NCI-H2227 (cell line): ENCODE data around the gene ITGA2B.
"Not testable (repeated sequence)": the region's sequence is repeated elsewhere in the genome, so short reads cannot be mapped to it uniquely, and the experiment has no call there.

Experiments
- DNase-seq: peaks from one replicate; lab custom pipeline; 2025; ENCODE audit not compliant: unreplicated experiment; lab: John Stamatoyannopoulos, UW

ITGA2B gene

DNA sequence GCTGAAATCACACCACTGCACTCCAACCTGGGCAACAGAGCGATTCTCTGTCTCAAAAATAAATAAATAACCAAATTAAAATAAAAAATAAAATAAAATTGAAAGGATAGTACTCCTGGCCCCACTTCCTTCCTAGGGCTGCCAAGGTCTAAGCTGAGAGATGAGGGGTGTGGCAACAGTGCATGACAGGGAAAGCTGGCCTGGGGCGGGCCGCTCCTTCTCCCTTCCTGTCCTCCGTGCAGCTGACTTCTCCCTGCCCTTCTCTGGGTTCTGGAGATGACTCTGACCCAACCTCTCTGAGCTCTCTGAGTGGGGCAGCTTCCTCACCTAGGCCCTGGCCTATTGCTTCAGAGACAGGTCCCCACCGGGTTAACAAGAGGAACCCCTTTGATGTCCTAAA lies 56.1 kb downstream of the ITGA2B start:
- no peak for DNase-seq

DNA sequence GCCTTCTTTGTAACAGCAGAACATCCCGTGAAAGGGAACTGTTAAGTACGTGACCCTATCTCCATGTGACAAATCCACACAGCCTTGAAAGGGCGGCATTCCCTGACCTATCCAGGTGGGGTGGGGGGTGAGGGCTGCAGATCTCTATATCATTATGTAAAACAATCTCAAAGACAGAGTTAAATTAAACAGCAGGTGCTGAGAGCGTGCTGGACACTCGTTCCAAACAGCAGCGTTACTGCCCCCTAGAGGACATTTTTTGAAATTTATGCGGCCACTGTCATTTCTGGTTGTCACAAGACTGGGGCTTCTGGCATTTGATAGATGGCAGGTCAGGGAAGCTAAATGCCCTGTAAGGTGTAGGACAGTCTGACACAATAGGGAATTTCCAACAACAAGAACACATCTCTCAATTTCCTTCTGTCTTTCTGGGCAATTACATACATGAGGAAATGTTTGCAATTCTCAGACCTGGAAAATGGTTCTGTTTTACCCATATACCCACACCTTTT lies 58.1 kb downstream of the ITGA2B start:
- DNase-seq, result peak; percentile 90

DNA sequence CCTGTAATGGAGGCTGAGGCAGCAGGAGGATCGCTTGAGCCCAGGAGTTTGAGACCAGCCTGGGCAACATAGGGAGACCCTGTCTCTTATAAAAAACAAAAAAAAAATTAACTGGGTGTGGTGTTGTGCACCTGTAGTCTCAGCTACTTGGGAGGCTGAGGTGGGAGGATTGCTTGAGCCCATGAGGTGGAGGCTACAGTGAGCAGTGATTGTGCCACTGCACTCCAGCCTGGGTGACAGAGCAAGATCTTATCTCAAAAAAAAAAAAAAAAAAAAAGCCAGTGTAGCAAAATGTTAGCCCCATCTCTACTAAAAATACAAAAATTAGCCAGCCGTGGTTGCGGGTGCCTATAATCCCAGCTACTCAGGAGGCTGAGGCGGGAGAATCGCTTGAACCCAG lies 59.2 kb downstream of the ITGA2B start:
- DNase-seq, result not testable (repeated sequence)

DNA sequence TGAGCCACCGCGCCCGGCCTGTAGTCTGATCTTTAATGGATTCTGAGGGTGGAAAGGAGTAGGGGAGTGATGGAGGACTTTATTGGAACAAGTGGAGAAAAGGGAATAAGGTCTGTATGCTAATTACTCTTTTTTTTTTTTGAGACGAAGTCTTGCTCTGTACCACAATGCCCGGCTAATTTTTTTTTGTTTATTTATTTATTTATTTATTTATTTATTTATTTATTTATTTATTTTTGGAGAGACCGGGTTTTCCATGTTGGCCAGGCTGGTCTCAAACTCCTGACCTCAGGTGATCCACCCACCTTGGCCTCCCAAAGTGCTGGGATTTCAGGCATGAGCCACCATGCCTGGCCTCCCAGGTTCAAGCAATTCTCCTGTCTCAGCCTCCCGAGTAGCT lies 59.9 kb downstream of the ITGA2B start:
- DNase-seq, result not testable (repeated sequence)

DNA sequence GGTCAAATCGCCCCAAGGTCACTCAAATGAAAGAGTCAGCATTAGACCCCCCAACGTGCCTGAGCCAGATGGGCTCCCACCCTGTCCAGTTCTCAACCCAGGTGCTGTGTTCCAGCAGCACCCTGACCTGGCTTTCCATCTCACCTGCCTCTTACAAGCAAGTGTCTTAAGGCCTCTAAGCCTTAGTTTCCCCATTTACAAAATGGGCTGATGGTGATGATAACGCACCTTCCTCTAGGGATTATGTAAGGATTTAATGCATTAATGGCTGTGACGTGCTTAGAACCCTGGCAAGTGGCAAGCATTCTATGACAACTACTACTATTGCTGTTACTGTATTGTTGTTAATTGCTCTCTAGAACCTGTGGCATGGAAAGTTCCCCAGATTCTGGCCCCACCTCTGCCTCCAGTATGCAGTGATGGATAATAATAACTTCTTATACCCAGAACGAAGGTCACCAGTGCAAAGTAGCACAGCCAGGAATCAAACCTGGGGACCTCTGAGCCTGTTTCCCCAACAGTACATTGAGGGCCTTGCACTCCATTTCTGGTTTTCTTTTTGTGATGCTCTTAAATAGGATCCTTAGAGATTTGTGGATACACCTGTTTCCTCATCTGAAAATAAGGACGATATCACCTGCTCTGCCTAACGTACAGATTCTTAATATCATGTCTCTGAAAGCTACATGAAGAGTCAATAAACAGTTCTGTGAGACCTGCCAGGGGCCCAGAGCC lies 61.6 kb downstream of the ITGA2B start:
- no peak for DNase-seq

DNA sequence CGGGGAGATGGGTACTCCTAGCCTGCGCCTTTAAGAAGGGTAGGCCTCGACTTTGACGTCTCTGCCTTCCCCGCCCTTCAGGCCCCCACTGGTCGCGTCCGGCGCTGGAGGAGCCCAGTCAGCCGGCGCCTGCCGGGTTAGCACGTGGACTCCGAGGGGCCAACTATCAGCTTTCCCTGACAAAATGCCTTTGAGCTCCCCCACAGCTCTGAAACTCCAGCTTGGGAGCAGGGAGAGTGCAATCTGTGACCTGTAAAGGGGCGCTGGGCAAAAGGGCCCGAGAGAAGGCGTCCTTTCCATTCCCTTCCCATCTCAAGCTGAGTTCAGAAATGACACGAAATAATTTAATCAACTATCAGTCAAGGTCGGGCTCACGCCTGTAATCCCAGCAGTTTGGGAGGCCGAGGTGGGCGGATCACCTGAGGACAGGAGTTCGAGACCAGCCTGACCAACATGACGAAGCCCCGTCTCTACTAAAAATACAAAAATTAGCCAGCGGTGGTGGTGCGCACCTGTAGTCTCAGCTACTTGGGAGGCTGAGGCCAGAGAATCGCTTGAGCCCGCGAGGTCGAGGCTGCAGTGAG lies 62.5 kb downstream of the ITGA2B start:
- DNase-seq, result peak; percentile 97

DNA sequence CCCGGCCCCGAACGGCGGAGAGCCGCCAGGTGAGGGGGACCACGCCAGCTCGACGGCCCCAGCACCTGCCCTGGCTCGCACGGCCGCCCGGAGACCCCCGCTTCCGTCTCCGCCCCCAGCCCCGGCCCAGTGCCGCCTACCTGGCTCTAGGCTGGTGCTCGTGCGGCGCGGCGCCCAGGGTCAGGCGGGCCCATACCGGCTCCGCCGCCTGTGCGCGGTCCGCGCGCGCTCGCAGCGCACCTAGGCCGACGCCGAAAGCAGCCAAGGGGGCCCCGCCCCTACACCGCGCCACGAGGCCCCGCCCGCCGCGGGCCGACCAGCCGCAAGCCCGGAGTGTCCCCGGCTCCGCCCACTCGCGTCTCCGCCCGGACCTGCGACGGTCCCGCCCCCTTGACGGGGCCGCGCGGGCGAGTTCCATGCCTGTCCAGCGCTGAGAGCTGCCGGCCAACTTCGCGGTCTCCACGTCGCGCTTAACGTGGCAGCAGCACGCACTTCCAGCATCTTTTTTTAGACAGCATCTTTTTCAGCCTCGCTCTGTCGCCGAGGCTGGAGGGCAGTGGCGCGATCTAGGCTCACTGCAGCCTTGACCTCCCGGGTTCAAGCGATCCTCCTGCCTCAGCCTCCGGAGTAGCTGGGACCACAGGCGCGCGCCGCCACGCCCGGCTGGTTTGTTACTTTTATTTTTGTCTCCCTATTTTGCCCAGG lies 64.7 kb downstream of the ITGA2B start, which contains the start of gene SLC25A39:
SLC25A39 (minus strand) TSS at position 253 of the 705 bp plus-strand sequence. CDS start 1,261 bp downstream, outside the sequence.
- DNase-seq, result peak; percentile 98

DNA sequence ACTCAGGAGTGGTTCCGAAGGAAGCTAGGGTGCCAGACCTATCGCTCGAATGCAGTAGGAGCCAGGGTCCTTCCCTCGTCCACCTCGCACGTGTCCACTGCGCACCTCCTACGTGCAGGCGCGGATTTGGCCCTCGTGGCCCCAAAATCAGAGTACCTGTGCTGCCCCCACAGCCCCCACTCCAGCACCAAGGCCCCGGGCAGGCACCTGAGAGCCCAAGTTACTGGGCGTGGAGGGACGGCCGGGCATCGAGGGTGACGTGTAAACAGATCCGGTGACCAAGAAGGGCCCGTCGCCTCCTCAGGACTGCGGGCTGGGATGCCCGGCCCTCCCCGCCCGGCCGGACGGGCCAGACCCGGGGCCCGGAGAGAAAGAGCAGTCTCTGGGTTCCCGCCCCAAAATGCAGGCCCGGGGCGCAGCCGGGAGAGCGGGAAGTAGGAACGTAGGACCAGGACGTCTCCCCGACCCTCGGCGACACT lies 65.3 kb downstream of the ITGA2B start:
- DNase-seq, result peak; percentile 56

DNA sequence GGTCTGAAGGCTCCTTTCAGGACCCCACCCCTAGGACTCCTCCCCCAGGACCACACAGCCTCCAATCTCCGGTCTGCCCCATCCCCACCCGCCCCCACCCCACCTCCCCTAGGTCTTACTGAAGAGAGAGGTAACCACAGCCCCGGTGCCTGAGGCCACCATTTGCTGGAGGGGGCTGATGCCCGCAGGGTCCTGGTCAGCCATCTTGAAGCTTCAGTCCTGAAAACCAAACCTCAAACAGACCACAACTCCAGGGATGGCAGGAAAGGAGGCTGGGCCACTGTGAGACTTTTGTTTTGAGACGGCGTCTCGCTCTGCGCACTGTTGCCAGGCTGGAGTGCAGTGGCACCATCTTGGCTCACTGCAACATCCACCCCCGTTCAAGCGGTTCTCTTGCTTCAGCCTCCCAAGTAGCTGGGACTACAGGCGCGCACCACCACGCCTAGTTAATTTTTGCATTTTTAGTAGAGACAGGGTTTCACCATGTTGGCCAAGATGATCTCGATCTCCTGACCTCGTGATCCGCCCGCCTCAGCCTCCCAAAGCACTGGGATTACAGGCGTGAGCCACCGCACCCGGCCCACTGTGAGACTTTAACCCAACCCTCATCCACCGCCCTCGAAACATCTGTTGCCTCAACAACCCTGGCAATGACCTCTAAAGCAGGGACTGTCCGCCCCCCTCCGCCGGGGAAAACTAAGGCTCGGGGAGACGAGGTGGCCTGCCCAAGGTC lies 65.9 kb downstream of the ITGA2B start:
- no peak for DNase-seq

DNA sequence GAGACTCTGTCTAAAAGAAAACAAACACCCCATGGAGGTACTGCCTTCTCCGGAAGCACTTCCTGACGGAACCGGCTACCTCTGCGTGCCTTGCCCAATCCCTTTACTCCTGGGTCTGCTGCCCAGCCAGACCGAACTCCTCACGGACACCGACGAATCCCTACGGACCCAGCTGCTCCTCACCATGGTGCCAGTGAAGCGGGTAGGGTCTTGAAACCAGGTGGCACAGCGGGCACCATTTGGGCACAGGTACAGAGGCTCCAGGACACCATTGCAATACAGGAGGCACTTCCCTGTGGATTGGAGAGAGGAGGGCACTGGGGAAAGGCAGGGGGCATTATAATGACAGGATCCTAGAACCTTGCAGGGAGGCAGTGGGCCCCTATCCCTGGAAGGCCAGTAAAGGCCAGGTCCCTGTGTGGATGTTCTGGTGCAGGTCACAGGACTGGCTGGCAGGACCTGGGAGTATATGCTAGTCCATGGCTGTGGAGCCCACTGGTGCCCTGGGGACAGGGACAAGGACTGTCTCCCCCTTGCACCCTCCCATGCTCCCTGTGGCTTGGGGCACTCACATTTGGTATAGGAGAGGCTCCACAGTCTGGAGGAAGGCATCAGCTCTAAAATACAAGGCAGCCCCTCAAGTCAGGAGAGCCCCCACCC lies 67.1 kb downstream of the ITGA2B start:
- DNase-seq, result no peak
